WTC11 (cell line): ENCODE data around the gene CXCL12. TPM values are rescaled to one million over a fixed set of nuclear protein-coding genes. Genes with fewer than 3 reads are reported as not detected.

ENCODE experiments used
- ATAC-seq: fragments of 200-7000 bp; cut with Tn5 transposase; 2 replicates; pipeline ENCODE4 v1.10.0; 2021; ENCODE audit warnings: mild to moderate bottlenecking, moderate library complexity
- CTCF ChIA-PET: fragments of 300-600 bp; sonication (Branson Sonifier 250); formaldehyde crosslinking; loops from one replicate; lab custom pipeline; 2021; ENCODE audit warnings: antibody characterized with exemption; lab: Charles Lee
- POLR2A ChIA-PET: fragments of 350-600 bp; sonication (Branson Sonifier 250); formaldehyde crosslinking; loops from one replicate; lab custom pipeline; 2021; ENCODE audit warnings: antibody characterized with exemption; lab: Charles Lee
- DNase-seq: peaks from one replicate; pipeline ENCODE4 v3.0.0; 2021; ENCODE audit warnings: low spot score
- H3K27ac Mint-ChIP-seq: 2 replicates; pipeline ENCODE4 v1.8.0; 2021; ENCODE audit warnings: mixed read lengths
- H3K27me3 Mint-ChIP-seq: 2 replicates; pipeline ENCODE4 v1.8.0; 2021; ENCODE audit warnings: low read depth, mild to moderate bottlenecking, moderate library complexity, mixed read lengths
- H3K36me3 Mint-ChIP-seq: 2 replicates; pipeline ENCODE4 v1.8.0; 2021; ENCODE audit warnings: mixed read lengths
- H3K4me1 Mint-ChIP-seq: 2 replicates; pipeline ENCODE4 v1.8.0; 2022; ENCODE audit warnings: mixed read lengths
- H3K4me3 Mint-ChIP-seq: 2 replicates; pipeline ENCODE4 v1.8.0; 2021; ENCODE audit warnings: mild to moderate bottlenecking, moderate library complexity, mixed read lengths
- H3K9me3 Mint-ChIP-seq: 2 replicates; pipeline ENCODE4 v1.8.0; 2021; ENCODE audit warnings: mixed read lengths
- ATF3 ChIP-seq: sonication (generic); formaldehyde crosslinking; conservative IDR thresholded peaks from 2 replicates; pipeline ENCODE4 v1.8.1; 2022; ENCODE audit warnings: mild to moderate bottlenecking, missing genetic modification reagents
- EMX1 ChIP-seq: fragments of 250-450 bp; sonication (Bioruptor Pico); IDR thresholded peaks from 2 replicates; pipeline ENCODE4 v1.8.0; 2021; ENCODE audit warnings: mild to moderate bottlenecking
- ESRRA ChIP-seq: sonication (generic); formaldehyde crosslinking; IDR thresholded peaks from 2 replicates; pipeline ENCODE4 v1.8.1; 2022; ENCODE audit warnings: mild to moderate bottlenecking, missing genetic modification reagents, borderline replicate concordance
- ETV6 ChIP-seq: sonication (generic); formaldehyde crosslinking; IDR thresholded peaks from 2 replicates; pipeline ENCODE4 v1.8.1; 2022; ENCODE audit warnings: mild to moderate bottlenecking, missing genetic modification reagents
- FOXJ3 ChIP-seq: sonication (generic); formaldehyde crosslinking; IDR thresholded peaks from 2 replicates; pipeline ENCODE4 v1.9.0; 2021; ENCODE audit warnings: missing genetic modification reagents, mild to moderate bottlenecking, borderline replicate concordance
- GABPB1 ChIP-seq: sonication (generic); formaldehyde crosslinking; IDR thresholded peaks from 2 replicates; pipeline ENCODE4 v1.8.1; 2023; ENCODE audit warnings: mild to moderate bottlenecking, missing genetic modification reagents
- GTF2I ChIP-seq: fragments of 250-450 bp; sonication (Bioruptor Pico); conservative IDR thresholded peaks from 2 replicates; pipeline ENCODE4 v1.4.0; 2021; ENCODE audit warnings: mild to moderate bottlenecking
- JUN ChIP-seq: sonication (generic); formaldehyde crosslinking; IDR thresholded peaks from 2 replicates; pipeline ENCODE4 v1.8.0; 2023; ENCODE audit warnings: mild to moderate bottlenecking, missing genetic modification reagents
- KAT7 ChIP-seq: sonication (generic); formaldehyde crosslinking; IDR thresholded peaks from 2 replicates; pipeline ENCODE4 v1.8.1; 2023; ENCODE audit warnings: missing genetic modification reagents, mild to moderate bottlenecking, borderline replicate concordance
- NFYB ChIP-seq: sonication (generic); formaldehyde crosslinking; conservative IDR thresholded peaks from 2 replicates; pipeline ENCODE4 v1.8.0; 2022; ENCODE audit warnings: low read depth, missing genetic modification reagents
- NR2C2 ChIP-seq: sonication (generic); formaldehyde crosslinking; IDR thresholded peaks from 2 replicates; pipeline ENCODE4 v1.8.0; 2022; ENCODE audit warnings: mild to moderate bottlenecking, missing genetic modification reagents
- NR3C1 ChIP-seq: sonication (generic); formaldehyde crosslinking; conservative IDR thresholded peaks from 2 replicates; pipeline ENCODE4 v1.8.1; 2023; ENCODE audit warnings: low read depth, mild to moderate bottlenecking, missing genetic modification reagents
- PRDM15 ChIP-seq: sonication (generic); formaldehyde crosslinking; IDR thresholded peaks from 2 replicates; pipeline ENCODE4 v1.8.0; 2022; ENCODE audit warnings: missing genetic modification reagents
- SOX15 ChIP-seq: fragments of 250-450 bp; sonication (Bioruptor Pico); IDR thresholded peaks from 2 replicates; pipeline ENCODE4 v1.9.0; 2021; ENCODE audit warnings: mild to moderate bottlenecking
- SP1 ChIP-seq: sonication (generic); formaldehyde crosslinking; conservative IDR thresholded peaks from 2 replicates; pipeline ENCODE4 v1.8.1; 2022; ENCODE audit warnings: missing genetic modification reagents
- ZNF396 ChIP-seq: fragments of 250-450 bp; sonication (Bioruptor Pico); IDR thresholded peaks from 2 replicates; pipeline ENCODE4 v1.8.0; 2021; ENCODE audit warnings: mild to moderate bottlenecking, moderate library complexity, borderline replicate concordance
- total RNA-seq: library from RNA; stranded (reverse); gene quantifications from 3 replicates; pipeline ENCODE4 v1.2.3, GENCODE V29; 2021
- TF ChIP-seq, protein P1 (sequence below): sonication (generic); formaldehyde crosslinking; IDR thresholded peaks from 2 replicates; pipeline ENCODE4 v1.8.1; 2023; ENCODE audit warnings: mild to moderate bottlenecking, missing genetic modification reagents, borderline replicate concordance
- TF ChIP-seq, protein P2 (sequence below): sonication (generic); formaldehyde crosslinking; IDR thresholded peaks from 2 replicates; pipeline ENCODE4 v1.8.0; 2023; ENCODE audit warnings: missing genetic modification reagents

CXCL12 gene
- total RNA-seq, 1 experiment from 2014 or later = 52.4 TPM

- TF ChIP-seq PRDM15 (CRISPR knock-in tag) (no peak), ESRRA (CRISPR knock-in tag) (no peak), ZNF396 (no peak)
Measured at GRCh38 chr10:44427479-44427878, 42.6 kb upstream of the CXCL12 start (continued).

DNA sequence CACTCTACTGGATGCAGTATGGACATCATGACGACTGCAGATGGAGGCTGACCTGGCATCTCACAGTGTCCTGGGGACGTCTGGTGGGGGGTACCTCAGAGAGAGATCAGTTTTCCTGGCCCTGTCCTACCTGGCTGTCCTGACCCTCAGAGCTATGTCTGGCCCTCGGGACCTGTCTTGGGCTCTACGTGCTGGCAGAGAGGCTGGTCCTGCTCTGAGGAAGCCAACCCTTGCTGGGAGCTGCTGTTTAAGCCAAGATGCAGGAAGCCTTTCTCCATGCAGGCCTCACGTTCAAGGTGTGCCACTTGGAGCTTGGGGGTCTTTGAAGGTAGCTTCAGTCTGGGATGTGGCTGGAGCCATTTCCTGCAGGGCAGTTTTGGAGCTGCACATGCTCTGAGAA is 42.1 kb upstream of the CXCL12 start:
- Mint-ChIP-seq H3K4me1 (peaks cover 4% of the 10 kb centered on the region), H3K27me3 (peaks cover 4% of the 10 kb centered on the region; the same call in 1 of the 2 replicates), H3K27ac (no peak overlapping the region), H3K4me3 (no peak overlapping the region), H3K9me3 (peaks cover 51% of the 10 kb centered on the region), H3K36me3 (peaks cover 22% of the 10 kb centered on the region)
- DNase-seq (no peak), ATAC-seq (no peak)
- TF ChIP-seq SP1 (CRISPR knock-in tag) (no peak), JUN (CRISPR knock-in tag) (no peak), GABPB1 (CRISPR knock-in tag) (no peak), FOXJ3 (CRISPR knock-in tag) (no peak), GTF2I (CRISPR knock-in tag) (no peak), KAT7 (CRISPR knock-in tag) (no peak), NR3C1 (CRISPR knock-in tag) (no peak), NR2C2 (CRISPR knock-in tag) (no peak), SOX15 (CRISPR knock-in tag) (no peak), NFYB (CRISPR knock-in tag) (no peak), ATF3 (CRISPR knock-in tag) (no peak), ETV6 (CRISPR knock-in tag) (no peak), ESRRA (CRISPR knock-in tag) (no peak), EMX1 (no peak)
- TF ChIP-seq, protein P1, sequence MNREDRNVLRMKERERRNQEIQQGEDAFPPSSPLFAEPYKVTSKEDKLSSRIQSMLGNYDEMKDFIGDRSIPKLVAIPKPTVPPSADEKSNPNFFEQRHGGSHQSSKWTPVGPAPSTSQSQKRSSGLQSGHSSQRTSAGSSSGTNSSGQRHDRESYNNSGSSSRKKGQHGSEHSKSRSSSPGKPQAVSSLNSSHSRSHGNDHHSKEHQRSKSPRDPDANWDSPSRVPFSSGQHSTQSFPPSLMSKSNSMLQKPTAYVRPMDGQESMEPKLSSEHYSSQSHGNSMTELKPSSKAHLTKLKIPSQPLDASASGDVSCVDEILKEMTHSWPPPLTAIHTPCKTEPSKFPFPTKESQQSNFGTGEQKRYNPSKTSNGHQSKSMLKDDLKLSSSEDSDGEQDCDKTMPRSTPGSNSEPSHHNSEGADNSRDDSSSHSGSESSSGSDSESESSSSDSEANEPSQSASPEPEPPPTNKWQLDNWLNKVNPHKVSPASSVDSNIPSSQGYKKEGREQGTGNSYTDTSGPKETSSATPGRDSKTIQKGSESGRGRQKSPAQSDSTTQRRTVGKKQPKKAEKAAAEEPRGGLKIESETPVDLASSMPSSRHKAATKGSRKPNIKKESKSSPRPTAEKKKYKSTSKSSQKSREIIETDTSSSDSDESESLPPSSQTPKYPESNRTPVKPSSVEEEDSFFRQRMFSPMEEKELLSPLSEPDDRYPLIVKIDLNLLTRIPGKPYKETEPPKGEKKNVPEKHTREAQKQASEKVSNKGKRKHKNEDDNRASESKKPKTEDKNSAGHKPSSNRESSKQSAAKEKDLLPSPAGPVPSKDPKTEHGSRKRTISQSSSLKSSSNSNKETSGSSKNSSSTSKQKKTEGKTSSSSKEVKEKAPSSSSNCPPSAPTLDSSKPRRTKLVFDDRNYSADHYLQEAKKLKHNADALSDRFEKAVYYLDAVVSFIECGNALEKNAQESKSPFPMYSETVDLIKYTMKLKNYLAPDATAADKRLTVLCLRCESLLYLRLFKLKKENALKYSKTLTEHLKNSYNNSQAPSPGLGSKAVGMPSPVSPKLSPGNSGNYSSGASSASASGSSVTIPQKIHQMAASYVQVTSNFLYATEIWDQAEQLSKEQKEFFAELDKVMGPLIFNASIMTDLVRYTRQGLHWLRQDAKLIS (CRISPR knock-in tag) = no peak
- TF ChIP-seq, protein P2, sequence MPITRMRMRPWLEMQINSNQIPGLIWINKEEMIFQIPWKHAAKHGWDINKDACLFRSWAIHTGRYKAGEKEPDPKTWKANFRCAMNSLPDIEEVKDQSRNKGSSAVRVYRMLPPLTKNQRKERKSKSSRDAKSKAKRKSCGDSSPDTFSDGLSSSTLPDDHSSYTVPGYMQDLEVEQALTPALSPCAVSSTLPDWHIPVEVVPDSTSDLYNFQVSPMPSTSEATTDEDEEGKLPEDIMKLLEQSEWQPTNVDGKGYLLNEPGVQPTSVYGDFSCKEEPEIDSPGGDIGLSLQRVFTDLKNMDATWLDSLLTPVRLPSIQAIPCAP = no peak
- POLR2A ChIA-PET = no interaction called here
- CTCF ChIA-PET = no interaction called here
